ENCODE measurements around the gene COL11A2. TPM values are rescaled to one million over a fixed set of nuclear protein-coding genes. Genes with fewer than 3 reads are reported as not detected.

The COL11A2 gene
- total and polyA plus RNA-seq, 2 experiments from 2014 or later = 1.6 to 2.7 TPM

GRCh38 chr6:33128318-33128717 lies 63.9 kb downstream of the COL11A2 start (continued):
- no peak for TF ChIP-seq CTCF (conservative IDR thresholded peaks at IDR 0.05; ENCODE audit: low read depth in 2 of 2)
- no peak for TF ChIP-seq EZH2 (IDR thresholded peaks at IDR 0.05; ENCODE audit: low read depth, unreplicated experiment)
- TF ChIP-seq ZNF114 (CRISPR knock-in tag; IDR thresholded peaks at IDR 0.05) = no peak
- no peak for TF ChIP-seq ZNF462 (CRISPR knock-in tag; IDR thresholded peaks at IDR 0.05)
- TF ChIP-seq NANOG (IDR thresholded peaks at IDR 0.05; ENCODE audit: borderline replicate concordance) = no peak

GRCh38 chr6:33126101-33126714 lies 66.1 kb downstream of the COL11A2 start:
- Histone ChIP-seq H4K20me1 (replicated peaks; ENCODE audit: insufficient read depth) (peaks cover 23% of the 10 kb centered on the region), H3K4me1 (ENCODE audit: insufficient read depth) (peaks cover 19% of the 10 kb centered on the region), H2AFZ (no peak overlapping the region), H3F3A (replicated peaks; ENCODE audit: low read depth) (0 out of 2 replicates have a peak, but pooled peaks cover 8% of the 10 kb centered on the region), H3K27ac (ENCODE audit: low read depth) (no peak overlapping the region), H3K9me2 (ENCODE audit: insufficient read depth) (no peaks in the 10 kb centered on the region), H3K4me3 (no peak overlapping the region), H3K36me3 (ENCODE audit: insufficient read depth) (peaks cover 43% of the 10 kb centered on the region), H3K79me2 (replicated peaks; ENCODE audit: insufficient read depth) (peaks cover 68% of the 10 kb centered on the region), H3K4me2 (no peak overlapping the region), H3K27me3 (ENCODE audit: insufficient read depth) (no peaks in the 10 kb centered on the region)
- Mint-ChIP-seq H3K27me3 (ENCODE audit: insufficient read depth, low read depth, poor library complexity) (peaks cover 17% of the 10 kb centered on the region), H3K36me3 (ENCODE audit: low read depth) (peaks cover 92% of the 10 kb centered on the region), H3K4me3 (no peak overlapping the region; the same call in 2 of the 3 replicates), H3K27ac (no peak overlapping the region), H3K4me1 (peaks cover 20% of the 10 kb centered on the region), H3K9me3 (peaks cover 47% of the 10 kb centered on the region)
- DNase-seq (ENCODE audit: low spot score) (peak; percentile 94), ATAC-seq (peak; percentile 89)
- TF ChIP-seq ETS1 (IDR thresholded peaks at IDR 0.05) (no peak), EZH2phosphoT487 (IDR thresholded peaks at IDR 0.05; ENCODE audit: unreplicated experiment) (no peak), POLR2AphosphoS5 (IDR thresholded peaks at IDR 0.05; ENCODE audit: low read depth) (no peak), REST (IDR thresholded peaks at IDR 0.05; ENCODE audit: unreplicated experiment) (no peak), CTCF (conservative IDR thresholded peaks at IDR 0.05; ENCODE audit: low read depth in 2 of 2) (peak; percentile 87 to 96), NANOG (IDR thresholded peaks at IDR 0.05; ENCODE audit: borderline replicate concordance) (no peak)

Data from GM23338 (cell line).